ENCODE results near the gene MRTFA.

MRTFA gene

DNA sequence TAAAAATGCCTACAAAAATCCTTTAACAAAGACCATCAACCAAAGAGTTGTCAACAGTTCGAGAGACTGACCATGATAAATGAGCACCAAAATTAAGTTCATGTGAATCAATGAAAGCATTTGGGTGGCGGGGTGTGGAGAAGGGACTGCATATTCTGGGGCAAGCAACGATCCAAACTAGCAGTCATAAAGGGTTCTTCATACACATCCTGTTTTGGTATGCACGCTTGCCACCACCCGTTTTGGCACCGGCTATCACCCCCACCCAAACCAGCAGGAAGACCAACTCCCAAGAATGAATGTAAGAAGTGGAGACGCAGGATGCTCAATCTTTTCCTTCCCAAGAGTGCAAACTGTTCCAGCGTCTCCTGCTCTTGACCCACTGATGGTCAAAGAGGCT, 185.3 kb downstream of the MRTFA start:
- DNase-seq, result no peak

- no peak for DNase-seq
Observed at GRCh38 chr22:40450616-40451015, 185.9 kb downstream of the MRTFA start.

- no peak for DNase-seq
Observed at GRCh38 chr22:40449676-40450035, 186.9 kb downstream of the MRTFA start.

GRCh38 chr22:40446203-40446602, 190.3 kb downstream of the MRTFA start:
- no peak for DNase-seq

DNA sequence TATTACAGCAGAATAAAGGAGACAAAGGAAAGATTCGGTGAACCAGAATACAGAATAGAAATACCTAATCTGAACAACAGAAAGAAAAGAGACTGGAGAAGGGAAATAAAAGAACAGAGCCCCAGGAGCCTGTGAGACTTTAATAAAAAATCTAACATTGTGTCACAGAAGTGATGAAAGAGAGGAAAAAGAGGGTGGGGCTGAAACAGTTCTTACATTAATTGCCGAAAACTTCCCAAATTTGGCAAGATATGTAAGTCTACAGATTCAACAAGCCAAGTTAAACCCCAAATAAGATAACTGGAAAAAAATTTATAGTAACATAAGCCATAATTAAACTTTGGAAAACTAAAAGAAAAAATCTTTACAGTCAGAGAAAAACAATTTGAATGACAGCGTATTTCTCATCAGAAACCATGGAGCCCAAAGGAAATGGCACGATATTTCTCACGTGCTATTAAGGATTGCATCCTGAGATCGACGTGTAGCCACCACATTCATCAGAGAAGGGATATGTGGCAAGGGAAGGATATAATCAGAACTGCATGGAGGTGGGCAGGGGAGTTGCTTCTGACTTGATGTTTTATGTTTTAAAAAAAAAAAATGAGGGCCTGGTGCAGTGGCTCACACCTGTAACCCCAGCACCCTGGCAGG, 192.2 kb downstream of the MRTFA start:
- no peak for DNase-seq

DNA sequence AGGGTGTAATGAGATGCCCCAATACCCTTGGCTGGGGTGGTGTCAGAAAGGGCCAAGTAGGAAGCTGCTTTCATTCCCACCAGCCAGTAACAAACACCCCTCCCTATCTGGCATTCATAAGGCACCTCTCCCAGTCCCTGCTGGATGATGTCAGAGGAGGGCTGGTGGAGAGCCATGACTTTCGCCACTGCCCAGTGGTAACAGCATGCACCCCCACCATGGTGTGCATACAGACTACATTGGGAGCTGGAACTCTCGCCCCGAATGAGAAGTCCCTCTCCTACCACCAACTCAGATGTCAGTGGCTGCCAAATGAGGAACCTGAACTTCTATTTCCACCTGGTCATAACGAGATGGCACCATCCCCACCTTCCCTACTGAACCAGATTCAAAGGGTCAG, 192.8 kb downstream of the MRTFA start:
- DNase-seq, result no peak

GRCh38 chr22:40441761-40442390, 194.6 kb downstream of the MRTFA start:
- no peak for DNase-seq

DNA sequence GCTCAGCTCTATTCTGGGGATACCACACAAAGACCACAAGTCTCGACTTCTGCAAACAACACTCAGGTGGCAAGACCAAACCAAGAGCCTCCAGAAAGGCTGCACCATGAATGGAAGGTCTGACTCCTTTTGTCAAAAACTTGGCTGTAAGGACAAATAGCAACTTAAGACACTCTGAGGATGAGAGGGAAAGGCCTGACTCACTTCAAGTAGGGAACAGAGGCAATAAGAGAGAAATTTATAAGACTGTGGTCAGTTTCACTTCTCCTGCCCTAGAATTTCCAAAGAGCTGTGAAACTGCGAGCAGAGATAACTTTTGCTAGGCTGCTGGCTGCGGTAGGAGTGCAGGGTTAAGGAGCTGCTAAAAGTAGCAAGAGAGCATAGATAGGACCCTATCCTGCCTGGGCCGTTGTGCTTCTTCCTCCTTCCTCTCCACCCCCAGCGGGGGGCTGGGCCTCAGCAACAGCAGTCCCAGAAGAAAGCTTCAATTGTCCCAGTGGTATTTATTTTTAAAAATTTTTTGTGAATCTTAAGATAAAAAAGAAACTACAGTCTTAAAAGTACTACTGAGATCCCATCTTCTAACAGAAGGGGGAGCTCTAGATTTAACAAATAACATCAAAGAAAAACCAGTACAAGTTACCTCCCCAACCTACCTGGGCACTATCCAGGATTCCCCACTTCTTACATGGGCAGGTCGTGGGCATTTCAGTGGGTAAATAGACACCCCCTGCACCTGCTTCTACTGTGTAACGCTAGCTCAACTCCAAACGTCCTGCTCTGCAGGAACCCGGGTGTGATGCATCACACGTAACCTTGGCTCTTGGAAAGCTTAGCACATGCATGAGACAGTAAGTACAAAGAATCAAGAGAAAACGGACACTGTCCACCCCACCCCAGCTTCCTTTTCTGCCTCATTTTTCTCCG, 199.8 kb downstream of the MRTFA start:
- DNase-seq, result no peak

DNA sequence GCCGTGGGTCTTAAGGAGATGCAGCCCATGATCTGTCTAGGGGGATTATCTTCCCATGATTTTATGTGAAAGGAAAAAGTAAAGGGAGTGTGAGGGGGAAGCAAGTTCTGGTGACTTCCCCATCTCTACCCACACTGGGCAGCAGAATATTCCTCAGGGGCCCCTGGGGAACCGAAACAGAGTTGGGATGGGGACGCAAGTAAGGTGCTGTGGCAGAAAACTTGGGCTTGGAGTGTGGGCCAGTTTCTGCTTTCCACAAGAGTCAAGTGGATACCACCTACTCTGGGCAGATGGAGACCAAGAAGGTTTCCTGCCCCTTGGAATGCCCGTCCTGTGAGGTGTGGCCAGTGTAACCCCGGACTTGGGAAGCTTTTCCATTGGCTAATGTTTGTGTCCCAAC, 201.8 kb downstream of the MRTFA start:
- DNase-seq, result no peak

DNA sequence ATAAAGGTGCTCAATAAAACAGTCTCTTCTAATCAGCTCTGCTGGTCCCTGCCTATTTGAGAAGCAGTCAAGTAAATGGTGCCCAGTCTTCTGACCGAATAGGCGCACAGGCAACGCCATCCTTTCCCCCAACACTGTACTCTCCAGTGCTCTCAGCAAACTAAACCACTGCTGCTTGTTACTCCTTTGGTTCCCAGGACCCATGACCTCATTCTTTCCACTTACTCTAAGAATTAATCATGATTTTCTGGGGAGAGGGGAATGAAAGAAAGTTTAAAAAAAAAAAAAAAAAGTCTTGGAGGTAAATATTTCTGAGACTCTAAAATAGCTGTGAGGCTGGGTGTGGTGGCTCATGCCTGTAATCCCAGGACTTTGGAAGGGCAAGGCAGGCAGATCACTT, 202.4 kb downstream of the MRTFA start:
- no peak for DNase-seq

DNA sequence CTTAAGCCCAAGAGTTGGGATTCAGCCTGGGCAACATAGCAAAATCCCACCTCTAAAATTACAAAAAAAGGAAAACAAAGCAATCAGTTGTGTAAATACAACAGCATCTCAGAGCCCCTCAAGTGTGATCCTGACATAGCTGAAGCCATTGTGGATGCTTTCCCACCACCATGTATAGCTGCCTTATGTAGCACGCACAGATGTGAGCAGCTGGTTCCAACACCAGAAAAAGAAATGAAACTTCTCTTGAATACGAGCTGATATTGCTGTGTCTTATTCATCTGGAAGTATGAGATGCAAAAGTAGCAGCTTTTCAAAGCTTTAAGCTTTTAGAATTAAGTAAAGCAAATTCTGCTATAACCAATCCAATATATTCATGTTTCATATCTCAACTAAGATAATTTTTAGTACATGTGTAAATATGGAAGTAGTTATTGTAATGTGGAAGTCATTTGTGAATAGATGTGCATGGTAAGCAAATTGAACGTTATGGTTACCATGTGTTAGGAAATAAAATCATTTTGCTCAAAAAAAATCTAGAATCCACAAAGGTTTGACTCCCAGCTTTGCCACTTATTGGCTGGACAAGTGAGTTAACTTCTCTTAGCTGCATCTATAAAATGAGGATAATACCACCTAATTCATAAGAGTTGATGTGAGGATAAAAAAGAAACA, 203.0 kb downstream of the MRTFA start:
- no peak for DNase-seq

- no peak for DNase-seq
Observed at GRCh38 chr22:40432625-40433024, 203.9 kb downstream of the MRTFA start.

- DNase-seq, result no peak
Observed at GRCh38 chr22:40432157-40432556, 204.4 kb downstream of the MRTFA start.

- no peak for DNase-seq
Observed at GRCh38 chr22:40430991-40431390, 205.5 kb downstream of the MRTFA start.

- DNase-seq, result no peak
Observed at GRCh38 chr22:40429481-40429880, 207.0 kb downstream of the MRTFA start.

GRCh38 chr22:40428796-40429195, 207.7 kb downstream of the MRTFA start:
- DNase-seq, result no peak

- DNase-seq, result no peak
Observed at GRCh38 chr22:40426594-40427333, 209.8 kb downstream of the MRTFA start.

GRCh38 chr22:40425082-40425481, 211.4 kb downstream of the MRTFA start:
- DNase-seq, result no peak

GRCh38 chr22:40423882-40424640, 212.5 kb downstream of the MRTFA start:
- no peak for DNase-seq

- no peak for DNase-seq
Observed at GRCh38 chr22:40423310-40423688, 213.2 kb downstream of the MRTFA start.

- no peak for DNase-seq
Observed at GRCh38 chr22:40422558-40423309, 213.8 kb downstream of the MRTFA start.
